Dermis blood vessel endothelial cell (primary cell): ENCODE measurements around the gene ROPN1L. TPM values are rescaled to one million over a fixed set of nuclear protein-coding genes. Genes with fewer than 3 reads are reported as not detected.

Source experiments
- DNase-seq: peaks from one replicate; pipeline ENCODE4 v3.0.0; 2010
- total RNA-seq: library from RNA; depleted of rRNA; stranded (reverse); fragments of >200 nt; gene quantifications from 2 replicates; pipeline ENCODE4 v1.2.3, GENCODE V29; 2014

ROPN1L gene
- total RNA-seq, 1 donor from 2014 or later: 0.68 TPM

- no peak for DNase-seq
Measured at GRCh38 chr5:10459080-10460055, 17.7 kb downstream of the ROPN1L start.

GRCh38 chr5:10460252-10460906 is 18.7 kb downstream of the ROPN1L start:
- DNase-seq: peak; percentile 62

GRCh38 chr5:10461041-10461440 is 19.4 kb downstream of the ROPN1L start:
- DNase-seq: no peak

- no peak for DNase-seq
Measured at GRCh38 chr5:10461904-10462555, 20.4 kb downstream of the ROPN1L start.

- DNase-seq: no peak
Measured at GRCh38 chr5:10463566-10463965, 21.9 kb downstream of the ROPN1L start.

GRCh38 chr5:10464173-10464572 is 22.5 kb downstream of the ROPN1L start:
- DNase-seq: no peak

- no peak for DNase-seq
Measured at GRCh38 chr5:10465726-10466125, 24.0 kb downstream of the ROPN1L start.

- DNase-seq: no peak
Measured at GRCh38 chr5:10466446-10467073, 24.9 kb downstream of the ROPN1L start.

- DNase-seq: peak; percentile 68
Measured at GRCh38 chr5:10467281-10468198, 25.9 kb downstream of the ROPN1L start.

GRCh38 chr5:10468256-10468655 is 26.6 kb downstream of the ROPN1L start:
- DNase-seq: no peak

GRCh38 chr5:10469253-10470050 is 27.8 kb downstream of the ROPN1L start:
- no peak for DNase-seq

- DNase-seq: no peak
Measured at GRCh38 chr5:10470669-10471068, 29.0 kb downstream of the ROPN1L start.

GRCh38 chr5:10471677-10472076 is 30.0 kb downstream of the ROPN1L start:
- no peak for DNase-seq

- DNase-seq: no peak
Measured at GRCh38 chr5:10474521-10475075, 32.9 kb downstream of the ROPN1L start.

GRCh38 chr5:10475931-10476676 is 34.4 kb downstream of the ROPN1L start:
- DNase-seq: no peak

- no peak for DNase-seq
Measured at GRCh38 chr5:10476878-10477277, 35.2 kb downstream of the ROPN1L start.

- no peak for DNase-seq
Measured at GRCh38 chr5:10477943-10478342, 36.3 kb downstream of the ROPN1L start.

- DNase-seq: no peak
Measured at GRCh38 chr5:10478436-10478835, 36.8 kb downstream of the ROPN1L start.

- no peak for DNase-seq
Measured at GRCh38 chr5:10479154-10479721, 37.6 kb downstream of the ROPN1L start.
